Keratinocyte (primary cell): ENCODE results near the gene CFAP210.

Experiments used
- CTCF ChIP-seq, 3 experiments: IDR thresholded peaks in 1 of 3; conservative IDR thresholded peaks in 1 of 3; optimal IDR thresholded peaks in 1 of 3; 2 replicates in 2 of 3; 3 replicates in 1 of 3; pipeline versions ENCODE3 to v1.5.1; 2011; ENCODE audit warnings: low read length in 3 of 3, mild to moderate bottlenecking in 3 of 3, moderate library complexity in 2 of 3, control low read depth in 1 of 3, inconsistent platforms in 1 of 3; ENCODE audit not compliant: insufficient read depth in 2 of 3; ENCODE audit errors: extremely low read depth in 1 of 3
- EZH2 ChIP-seq: IDR thresholded peaks from one replicate; pipeline ENCODE4 v1.6.1; 2012; ENCODE audit warnings: inconsistent platforms, mild to moderate bottlenecking, low read length, moderate library complexity

- TF ChIP-seq CTCF (optimal IDR thresholded peaks at IDR 0.05 in 1 of 3, IDR thresholded peaks at IDR 0.05 in 1 of 3, conservative IDR thresholded peaks at IDR 0.05 in 1 of 3; ENCODE audit: extremely low read depth in 1 of 3, insufficient read depth in 2 of 3, low read length in 3 of 3), result no peak
- TF ChIP-seq EZH2, result no peak
These were observed 40.6 kb downstream of the CFAP210 start for GRCh38 chr2:169653636-169654035.
